SK-N-MC (cell line): ENCODE measurements around the gene CDH4.

ENCODE experiments used
- DNase-seq: peaks from one replicate; pipeline ENCODE4 v3.0.0-alpha.2; 2011; ENCODE audit warnings: low read depth, low spot score
- H3K27ac ChIP-seq: fragments of 200-600 bp; sonication (generic); 2 replicates; pipeline ENCODE4 v1.5.1; 2016; ENCODE audit warnings: mixed run types
- H3K36me3 ChIP-seq: fragments of 200-600 bp; sonication (generic); 2 replicates; pipeline ENCODE4 v1.6.1; 2017; ENCODE audit warnings: antibody characterized with exemption, low read length, mixed read lengths; ENCODE audit not compliant: insufficient read depth
- H3K4me3 ChIP-seq: fragments of 200-600 bp; sonication (generic); 2 replicates; pipeline ENCODE4 v1.5.1; 2016
- H3K9ac ChIP-seq: fragments of 200-600 bp; sonication (generic); 2 replicates; pipeline ENCODE4 v1.8.0; 2017; ENCODE audit warnings: mixed run types, mixed read lengths; ENCODE audit not compliant: insufficient read length
- H3K9me3 ChIP-seq: fragments of 200-600 bp; sonication (generic); 2 replicates; pipeline ENCODE4 v1.6.1; 2017; ENCODE audit warnings: low read depth, mild to moderate bottlenecking, antibody characterized with exemption, low read length, moderate library complexity, mixed read lengths
- EZH2 ChIP-seq: fragments of 200-600 bp; sonication (generic); IDR thresholded peaks from one replicate; pipeline ENCODE4 v1.6.1; 2017; ENCODE audit warnings: antibody characterized with exemption
- FOXP2 ChIP-seq: optimal IDR thresholded peaks from 2 replicates; pipeline ENCODE3; 2011; ENCODE audit warnings: mild to moderate bottlenecking, moderate library complexity; ENCODE audit not compliant: insufficient read depth; ENCODE audit errors: extremely low read length, control extremely low read depth
- POLR2AphosphoS5 ChIP-seq: IDR thresholded peaks from 2 replicates; pipeline ENCODE4 v1.6.1; 2012; ENCODE audit warnings: mild to moderate bottlenecking, low read depth, low read length, borderline replicate concordance

The CDH4 gene

GRCh38 chr20:61505508-61505907, 253.4 kb downstream of the CDH4 start:
- Histone ChIP-seq H3K27ac (no peak overlapping the region), H3K9ac (no peak overlapping the region), H3K36me3 (no peaks in the 10 kb centered on the region), H3K4me3 (no peak overlapping the region), H3K9me3 (no peaks in the 10 kb centered on the region)
- no peak for DNase-seq
- TF ChIP-seq EZH2 (no peak), FOXP2 (no peak), POLR2AphosphoS5 (no peak)

- no peak for TF ChIP-seq POLR2AphosphoS5
- TF ChIP-seq EZH2, result no peak
- TF ChIP-seq FOXP2, result no peak
- Histone ChIP-seq H3K36me3 (no peaks in the 10 kb centered on the region), H3K9me3 (no peaks in the 10 kb centered on the region), H3K9ac (no peak overlapping the region), H3K27ac (no peak overlapping the region), H3K4me3 (no peak overlapping the region)
- no peak for DNase-seq
Measured at GRCh38 chr20:61507778-61508177, 255.7 kb downstream of the CDH4 start.

GRCh38 chr20:61508301-61509096, 256.4 kb downstream of the CDH4 start:
- Histone ChIP-seq H3K9me3 (no peaks in the 10 kb centered on the region), H3K4me3 (no peak overlapping the region), H3K27ac (no peak overlapping the region), H3K36me3 (no peaks in the 10 kb centered on the region), H3K9ac (no peak overlapping the region)
- DNase-seq, result no peak
- TF ChIP-seq POLR2AphosphoS5, result no peak
- TF ChIP-seq EZH2, result no peak
- TF ChIP-seq FOXP2, result no peak

- no peaks in the 10 kb centered on the region for H3K9me3 ChIP-seq
- H3K36me3 ChIP-seq, result no peaks in the 10 kb centered on the region
- no peak overlapping the region for H3K4me3 ChIP-seq
- no peak for DNase-seq
- no peak overlapping the region for H3K9ac ChIP-seq
- no peak for TF ChIP-seq EZH2
- TF ChIP-seq POLR2AphosphoS5, result no peak
- no peak for TF ChIP-seq FOXP2
- no peak overlapping the region for H3K27ac ChIP-seq
Measured at GRCh38 chr20:61510778-61511330, 258.8 kb downstream of the CDH4 start.

- Histone ChIP-seq H3K27ac (no peak overlapping the region), H3K36me3 (no peaks in the 10 kb centered on the region), H3K9ac (no peak overlapping the region), H3K9me3 (no peaks in the 10 kb centered on the region), H3K4me3 (no peak overlapping the region)
- no peak for DNase-seq
- no peak for TF ChIP-seq FOXP2
- no peak for TF ChIP-seq POLR2AphosphoS5
- TF ChIP-seq EZH2, result no peak
Measured at GRCh38 chr20:61512475-61512874, 260.4 kb downstream of the CDH4 start.

- no peak for DNase-seq
- TF ChIP-seq POLR2AphosphoS5, result no peak
- no peak for TF ChIP-seq FOXP2
- Histone ChIP-seq H3K9ac (no peak overlapping the region), H3K27ac (no peak overlapping the region), H3K9me3 (no peaks in the 10 kb centered on the region), H3K36me3 (no peaks in the 10 kb centered on the region), H3K4me3 (no peak overlapping the region)
Measured at GRCh38 chr20:61513124-61514017, 261.3 kb downstream of the CDH4 start.

- Histone ChIP-seq H3K9ac (no peak overlapping the region), H3K36me3 (no peaks in the 10 kb centered on the region), H3K4me3 (no peak overlapping the region), H3K9me3 (no peaks in the 10 kb centered on the region), H3K27ac (no peak overlapping the region)
- DNase-seq, result no peak
- no peak for TF ChIP-seq EZH2
- no peak for TF ChIP-seq POLR2AphosphoS5
- no peak for TF ChIP-seq FOXP2
Measured at GRCh38 chr20:61514018-61514365, 261.9 kb downstream of the CDH4 start.

GRCh38 chr20:61514396-61514795, 262.3 kb downstream of the CDH4 start:
- DNase-seq, result no peak
- TF ChIP-seq EZH2, result no peak
- no peak for TF ChIP-seq POLR2AphosphoS5
- TF ChIP-seq FOXP2, result no peak
- Histone ChIP-seq H3K9ac (no peak overlapping the region), H3K9me3 (no peaks in the 10 kb centered on the region), H3K27ac (no peak overlapping the region), H3K4me3 (no peak overlapping the region), H3K36me3 (no peaks in the 10 kb centered on the region)
